HL-60 (cell line): Measurements from ENCODE around the gene KIF4B.

ENCODE experiments used
- CTCF ChIP-seq: IDR thresholded peaks from one replicate; pipeline ENCODE4 v1.5.1; 2011; ENCODE audit warnings: low read length, control low read depth, inconsistent platforms; ENCODE audit not compliant: insufficient read depth
- GABPA ChIP-seq: IDR thresholded peaks from 2 replicates; pipeline ENCODE4 v1.6.1; 2012; ENCODE audit warnings: low read depth
- POLR2AphosphoS5 ChIP-seq: IDR thresholded peaks from 2 replicates; pipeline ENCODE4 v1.6.1; 2012; ENCODE audit warnings: low read depth
- REST ChIP-seq: IDR thresholded peaks from 2 replicates; pipeline ENCODE4 v1.6.1; 2012; ENCODE audit warnings: low read depth; ENCODE audit not compliant: insufficient replicate concordance
- SPI1 ChIP-seq: IDR thresholded peaks from 2 replicates; pipeline ENCODE4 v1.6.1; 2012; ENCODE audit warnings: low read depth, mild to moderate bottlenecking, borderline replicate concordance

GRCh38 chr5:155004138-155004744, 9.3 kb upstream of the KIF4B start:
- peak; percentile 33 for TF ChIP-seq CTCF
- TF ChIP-seq REST, result no peak
- no peak for TF ChIP-seq POLR2AphosphoS5
- no peak for TF ChIP-seq SPI1
- TF ChIP-seq GABPA, result no peak
